B cell (primary cell): ENCODE results near the gene OTULIN.

Experiments
- CTCF ChIP-seq: fragments of 200-600 bp; IDR thresholded peaks from one replicate; pipeline ENCODE4 v1.8.0; 2022; ENCODE audit warnings: antibody characterized with exemption, mild to moderate bottlenecking
- EZH2 ChIP-seq: IDR thresholded peaks from 2 replicates; pipeline ENCODE4 v1.6.1; 2012; ENCODE audit warnings: borderline replicate concordance, low read depth, mild to moderate bottlenecking, moderate library complexity, low read length; ENCODE audit not compliant: insufficient read depth, poor library complexity, severe bottlenecking

- TF ChIP-seq EZH2 (no peak), CTCF (no peak)
Measured at GRCh38 chr5:14696057-14696456, 31.5 kb downstream of the OTULIN start.
